ENCODE measurements around the gene CSH2. TPM values are rescaled to one million over a fixed set of nuclear protein-coding genes. Genes with fewer than 3 reads are reported as not detected.
A peak's percentile ranks its signal among the peaks of the same experiment; 100 is the strongest.

CSH2 gene
- total RNA-seq, 4 donors from 2014 or later: not detected

DNA sequence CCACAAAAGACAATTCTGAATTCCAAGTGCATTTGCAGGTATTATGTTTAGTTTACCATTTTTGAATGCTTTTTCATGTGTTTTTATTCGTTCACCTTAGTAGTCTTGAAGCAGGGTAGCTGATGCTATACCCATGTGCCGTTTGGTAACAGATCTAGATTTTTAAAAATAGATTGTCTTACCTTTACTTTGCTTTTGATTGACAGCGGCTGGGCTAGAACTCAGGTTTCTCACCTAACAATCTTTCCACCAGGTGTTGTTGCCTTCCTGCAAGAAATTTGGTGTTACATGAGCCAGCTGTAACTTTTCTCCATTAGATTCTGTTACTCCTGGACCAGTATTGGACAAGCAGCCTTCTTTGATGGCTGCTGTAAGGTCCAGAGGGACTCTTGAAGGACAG is 44.5 kb downstream of the CSH2 start:
- intact Hi-C loops (cut with DNase I): loop anchor here (10.0 kb wide), 1 partner anchor 214 kb away; no protein-coding TSS in a partner anchor
- no peak for TF ChIP-seq POLR2A (IDR thresholded peaks at IDR 0.05)
- TF ChIP-seq, protein P1, sequence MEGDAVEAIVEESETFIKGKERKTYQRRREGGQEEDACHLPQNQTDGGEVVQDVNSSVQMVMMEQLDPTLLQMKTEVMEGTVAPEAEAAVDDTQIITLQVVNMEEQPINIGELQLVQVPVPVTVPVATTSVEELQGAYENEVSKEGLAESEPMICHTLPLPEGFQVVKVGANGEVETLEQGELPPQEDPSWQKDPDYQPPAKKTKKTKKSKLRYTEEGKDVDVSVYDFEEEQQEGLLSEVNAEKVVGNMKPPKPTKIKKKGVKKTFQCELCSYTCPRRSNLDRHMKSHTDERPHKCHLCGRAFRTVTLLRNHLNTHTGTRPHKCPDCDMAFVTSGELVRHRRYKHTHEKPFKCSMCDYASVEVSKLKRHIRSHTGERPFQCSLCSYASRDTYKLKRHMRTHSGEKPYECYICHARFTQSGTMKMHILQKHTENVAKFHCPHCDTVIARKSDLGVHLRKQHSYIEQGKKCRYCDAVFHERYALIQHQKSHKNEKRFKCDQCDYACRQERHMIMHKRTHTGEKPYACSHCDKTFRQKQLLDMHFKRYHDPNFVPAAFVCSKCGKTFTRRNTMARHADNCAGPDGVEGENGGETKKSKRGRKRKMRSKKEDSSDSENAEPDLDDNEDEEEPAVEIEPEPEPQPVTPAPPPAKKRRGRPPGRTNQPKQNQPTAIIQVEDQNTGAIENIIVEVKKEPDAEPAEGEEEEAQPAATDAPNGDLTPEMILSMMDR (IDR thresholded peaks at IDR 0.05): no peak
- no peak overlapping the region for H3K27ac ChIP-seq
- H3K4me1 ChIP-seq: peaks cover 9 to 21% of the 10 kb centered on the region in 2 donors
- no peak for DNase-seq
- no peaks in the 10 kb centered on the region for H3K27me3 ChIP-seq
- peaks cover 58 to 59% of the 10 kb centered on the region in 2 donors for H3K36me3 ChIP-seq
- 91 to 95% methylated on average over 3 of the region's 3 CpGs for WGBS, 2 donors
- no peaks in the 10 kb centered on the region for H3K9me3 ChIP-seq
- H3K4me3 ChIP-seq (replicated peaks in 1 of 3): no peak overlapping the region

DNA sequence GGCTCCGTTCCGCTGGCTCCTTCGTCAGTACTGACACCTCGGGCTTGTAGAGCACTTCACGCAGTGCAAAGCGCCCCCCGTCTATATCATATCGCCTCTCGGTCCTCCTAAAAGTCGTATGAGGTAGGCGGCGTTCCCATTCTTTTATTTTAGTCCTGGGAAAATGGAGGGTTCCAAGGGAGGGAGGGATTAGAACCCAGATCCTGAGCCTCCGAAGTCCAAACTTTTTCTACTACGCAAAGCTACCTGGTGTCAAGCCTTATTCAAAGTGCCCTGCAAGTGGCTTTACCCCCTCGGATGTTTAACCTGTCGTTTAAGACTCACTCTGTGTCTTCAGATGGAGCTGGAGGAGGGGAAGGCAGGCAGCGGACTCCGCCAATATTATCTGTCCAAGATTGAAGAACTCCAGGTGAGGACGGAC is 45.7 kb downstream of the CSH2 start:
- intact Hi-C loops (cut with DNase I): loop anchor here (10.0 kb wide), 1 partner anchor 213 kb away; no protein-coding TSS in a partner anchor
- WGBS, 2 donors: 1 to 2% methylated on average over 19 of the region's 19 CpGs
- Histone ChIP-seq H3K4me3 (replicated peaks in 1 of 3) (peak overlapping the region; percentile 16 to 48 (median 28)), H3K4me1 (peaks cover 9 to 21% of the 10 kb centered on the region in 2 donors), H3K9me3 (no peaks in the 10 kb centered on the region), H3K27ac (peak overlapping the region; percentile 60 to 93 (median 90)), H3K27me3 (no peaks in the 10 kb centered on the region), H3K36me3 (peaks cover 58 to 59% of the 10 kb centered on the region in 2 donors)
- no peak for DNase-seq
- no peak for TF ChIP-seq POLR2A (IDR thresholded peaks at IDR 0.05)
- TF ChIP-seq, protein P1 (IDR thresholded peaks at IDR 0.05): no peak

DNA sequence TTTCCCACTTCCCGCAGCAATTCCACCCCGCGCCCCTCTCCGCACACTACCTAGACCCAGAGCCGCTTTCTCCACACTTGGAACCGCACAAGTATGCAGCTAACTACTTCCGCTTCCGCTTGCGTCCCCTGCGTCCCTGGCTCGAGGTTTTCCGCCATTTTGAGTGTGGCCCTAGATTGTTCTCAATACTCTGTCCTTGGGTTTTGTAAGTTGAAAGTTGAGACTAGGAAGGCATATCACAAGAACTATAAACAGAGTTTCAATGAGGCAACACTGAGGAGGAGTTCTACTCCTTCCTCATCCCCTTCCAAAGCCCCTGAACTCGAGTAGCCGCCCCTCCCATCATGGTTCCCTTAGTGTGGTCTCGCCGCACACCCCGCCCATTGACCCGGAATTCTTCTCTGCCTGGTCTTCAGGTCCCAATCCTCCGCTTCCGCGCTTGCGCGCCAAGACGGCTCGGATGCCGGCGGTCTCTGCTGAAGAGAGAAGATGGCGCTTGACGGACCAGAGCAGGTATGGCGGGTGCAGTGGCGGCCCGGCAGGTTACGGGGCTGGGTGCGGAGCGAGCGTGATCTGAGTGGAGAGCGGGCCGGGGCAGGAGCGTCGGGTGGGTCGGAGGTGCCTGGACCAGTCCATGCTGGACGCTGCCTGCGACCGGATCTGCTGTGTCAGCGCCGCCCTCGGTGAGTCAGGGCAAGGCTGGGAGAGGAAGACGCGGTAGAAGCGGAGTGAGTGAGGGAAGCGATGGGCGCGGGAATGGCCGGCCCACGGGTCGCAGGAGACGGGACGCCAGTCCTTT is 46.3 kb downstream of the CSH2 start, which contains the start of the genes FTSJ3 and PSMC5:
Gene FTSJ3 (minus strand): TSS at position 662 of the 799 bp plus-strand sequence. CDS start 761 bp downstream, outside the sequence.
Gene PSMC5 (plus strand): TSS at position 430 of the 799 bp plus-strand sequence. CDS start 60 bp downstream, at position 490.
- H3K4me3 ChIP-seq (replicated peaks in 1 of 3): peak within 1 kb of the TSS; percentile 28 to 48 (median 28)
- DNase-seq: peak; percentile 97
- H3K36me3 ChIP-seq: peaks cover 58 to 59% of the 10 kb centered on the region in 2 donors
- no peaks in the 10 kb centered on the region for H3K9me3 ChIP-seq
- peaks cover 9 to 21% of the 10 kb centered on the region in 2 donors for H3K4me1 ChIP-seq
- peak; percentile 50 to 82 for TF ChIP-seq POLR2A (IDR thresholded peaks at IDR 0.05)
- TF ChIP-seq, protein P1 (IDR thresholded peaks at IDR 0.05): peak in 4 of 6 experiments; percentile 50 to 61 (median 56)
- no peaks in the 10 kb centered on the region for H3K27me3 ChIP-seq
- intact Hi-C loops (cut with DNase I): loop anchor here (10.0 kb wide), 1 partner anchor 212 kb away; no protein-coding TSS in a partner anchor
- WGBS, 2 donors: 0 to 1% methylated on average over 40 to 46 of the region's 58 CpGs
- H3K27ac ChIP-seq: peak within 1 kb of the TSS; percentile 60 to 93 (median 90)

DNA sequence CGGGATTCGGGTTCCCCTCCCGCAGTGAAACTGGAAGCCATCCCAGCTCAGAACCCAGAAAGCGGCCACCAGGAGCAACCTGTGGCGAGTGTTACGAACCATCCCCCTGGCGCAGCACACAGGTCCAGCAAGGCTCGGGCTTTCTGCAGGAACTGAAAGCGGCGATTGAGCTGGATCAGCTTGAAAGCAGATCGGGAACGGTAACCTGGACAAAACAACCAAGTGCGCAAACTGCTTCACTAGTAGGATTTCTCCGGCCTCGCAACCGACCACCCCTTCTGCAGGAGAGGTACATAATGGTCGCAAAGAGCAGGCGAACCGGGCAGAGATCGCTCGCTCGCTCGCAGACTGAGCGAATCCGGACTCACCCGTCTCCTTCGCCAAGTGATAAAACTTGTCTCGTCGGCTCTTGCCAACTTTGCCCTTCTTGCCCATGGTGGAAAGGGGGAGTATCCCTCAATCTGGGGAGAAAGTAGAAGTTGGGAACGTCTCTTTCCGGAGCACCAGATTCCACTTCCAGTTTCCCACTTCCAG is 46.9 kb downstream of the CSH2 start:
- H3K9me3 ChIP-seq: no peaks in the 10 kb centered on the region
- 0 to 1% methylated on average over 29 to 30 of the region's 31 CpGs for WGBS, 2 donors
- DNase-seq: peak; percentile 17 to 20
- peak overlapping the region; percentile 28 to 48 (median 28) for H3K4me3 ChIP-seq (replicated peaks in 1 of 3)
- H3K27ac ChIP-seq: peak overlapping the region in 2 of 3 donors; percentile 90 to 93
- peaks cover 9 to 21% of the 10 kb centered on the region in 2 donors for H3K4me1 ChIP-seq
- peaks cover 58% of the 10 kb centered on the region in 2 donors for H3K36me3 ChIP-seq
- intact Hi-C loops (cut with DNase I): loop anchor here (10.0 kb wide), 1 partner anchor 212 kb away; no protein-coding TSS in a partner anchor
- no peaks in the 10 kb centered on the region for H3K27me3 ChIP-seq
- TF ChIP-seq, protein P1 (IDR thresholded peaks at IDR 0.05): no peak
- no peak for TF ChIP-seq POLR2A (IDR thresholded peaks at IDR 0.05)

All from thyroid gland (tissue), 4 donors.